HepG2 (cell line): ENCODE results near the gene MEG3. TPM values are rescaled to one million over a fixed set of nuclear protein-coding genes. Genes with fewer than 3 reads are reported as not detected.

Experiments used
- ATAC-seq: fragments of 200-7000 bp; cut with Tn5 transposase; 3 replicates; pipeline ENCODE4 v1.9.1; 2020; ENCODE audit warnings: mild to moderate bottlenecking, moderate library complexity
- BruUV-seq: library from RNA; stranded (reverse); fragments of 400-500 nt; replicated peaks from 2 replicates; lab custom pipeline; 2021; lab: Mats Ljungman, UMichigan
- CTCF ChIA-PET: fragments of 300-600 bp; formaldehyde crosslinking; extraction: SDS; loops from one replicate; lab custom pipeline; 2021; ENCODE audit warnings: low total read pairs, inconsistent platforms, low intra/inter-chr PET ratio; lab: Yijun Ruan, JAX
- POLR2A ChIA-PET: fragments of 350-600 bp; sonication (Branson Sonifier 250); formaldehyde crosslinking; loops from one replicate; lab custom pipeline; 2020; ENCODE audit warnings: antibody characterized with exemption, inconsistent platforms; lab: Yijun Ruan, JAX
- DNase-seq: peaks from one replicate; pipeline ENCODE4 v3.0.0-alpha.2; 2015; ENCODE audit warnings: low spot score
- FAIRE-seq: peaks from 3 replicates; lab custom pipeline; 2011; peaks lifted over from hg19 to GRCh38; lab: Jason Lieb, UNC
- H2AFZ ChIP-seq: one replicate; pipeline ENCODE4 v1.6.1; 2011; ENCODE audit warnings: low read length, inconsistent platforms
- H3K27ac ChIP-seq: fragments of 300-600 bp; 3 replicates; pipeline ENCODE4 v1.8.0; 2011; ENCODE audit warnings: mixed run types, mild to moderate bottlenecking, mixed read lengths, low read length, inconsistent platforms; ENCODE audit not compliant: insufficient read depth; ENCODE audit errors: extremely low read length
- H3K27me3 ChIP-seq, 2 experiments: fragments of 200-600 bp in 1 of 2; 2 replicates in 1 of 2; 3 replicates in 1 of 2; pipeline versions ENCODE4 v1.6.0 to v1.8.0; 2011; ENCODE audit warnings: low read length in 2 of 2, mild to moderate bottlenecking in 2 of 2, moderate library complexity in 2 of 2, inconsistent platforms in 1 of 2; ENCODE audit not compliant: insufficient read depth in 2 of 2, control insufficient read depth in 1 of 2
- H3K36me3 ChIP-seq, 2 experiments: fragments of 200-600 bp in 1 of 2; replicated peaks in 1 of 2; 2 replicates in 1 of 2; 3 replicates in 1 of 2; pipeline versions ENCODE4 v1.5.1 to v1.8.0; 2011; ENCODE audit warnings: low read length in 2 of 2, inconsistent platforms in 1 of 2; ENCODE audit not compliant: insufficient read depth in 2 of 2, control insufficient read depth in 1 of 2
- H3K4me1 ChIP-seq: 2 replicates; pipeline ENCODE4 v1.5.1; 2012; ENCODE audit warnings: low read length, inconsistent platforms; ENCODE audit not compliant: insufficient read depth
- H3K4me2 ChIP-seq: 2 replicates; pipeline ENCODE4 v1.6.0; 2011; ENCODE audit warnings: low read depth, low read length, inconsistent platforms
- H3K4me3 ChIP-seq, 3 experiments: fragments of 200-600 bp in 1 of 3; sonication (generic), shearing (Covaris generic) in 1 of 3; replicated peaks in 1 of 3; 2 replicates each; pipeline ENCODE4 v1.5.1; 2011 to 2016; ENCODE audit warnings: low read length in 3 of 3, inconsistent platforms in 2 of 3, low read depth in 2 of 3, mild to moderate bottlenecking in 2 of 3, control low read depth in 1 of 3, mixed read lengths in 1 of 3; ENCODE audit not compliant: insufficient read depth in 1 of 3
- H3K79me2 ChIP-seq: one replicate; pipeline ENCODE4 v1.6.1; 2011; ENCODE audit warnings: low read length, inconsistent platforms; ENCODE audit not compliant: insufficient read depth
- H3K9ac ChIP-seq: 2 replicates; pipeline ENCODE4 v1.6.0; 2011; ENCODE audit warnings: mild to moderate bottlenecking, low read depth, low read length, inconsistent platforms; ENCODE audit not compliant: insufficient read depth
- H3K9me3 ChIP-seq: 2 replicates; pipeline ENCODE4 v1.5.1; 2012; ENCODE audit warnings: mild to moderate bottlenecking, low read length
- H4K20me1 ChIP-seq: 2 replicates; pipeline ENCODE4 v1.6.0; 2011; ENCODE audit warnings: inconsistent platforms, mild to moderate bottlenecking, low read length, moderate library complexity; ENCODE audit not compliant: insufficient read depth
- FIP1L1 ChIP-seq: fragments of 200-400 bp; formaldehyde crosslinking; IDR thresholded peaks from 2 replicates; pipeline ENCODE4 v1.6.1; 2018; ENCODE audit warnings: low read depth, mild to moderate bottlenecking, low read length, moderate library complexity, borderline replicate concordance; ENCODE audit not compliant: insufficient read depth
- KDM4B ChIP-seq: sonication (generic); formaldehyde crosslinking; IDR thresholded peaks from 2 replicates; pipeline ENCODE4 v1.4.0; 2020; ENCODE audit warnings: missing genetic modification reagents
- MBNL3 ChIP-seq: fragments of 250-450 bp; sonication (Bioruptor Pico); conservative IDR thresholded peaks from 2 replicates; pipeline ENCODE4 v1.8.0; 2022; ENCODE audit warnings: mild to moderate bottlenecking, inconsistent platforms
- MIXL1 ChIP-seq: IDR thresholded peaks from 2 replicates; pipeline ENCODE4 v1.6.1; 2016
- NRL ChIP-seq: sonication (generic); formaldehyde crosslinking; IDR thresholded peaks from 2 replicates; pipeline ENCODE4 v1.5.0; 2020; ENCODE audit warnings: missing genetic modification reagents, mild to moderate bottlenecking, moderate library complexity, borderline replicate concordance
- RXRA ChIP-seq: sonication (generic); formaldehyde crosslinking; IDR thresholded peaks from 2 replicates; pipeline ENCODE4 v1.5.1; 2020; ENCODE audit warnings: missing genetic modification reagents
- YEATS2 ChIP-seq: sonication (generic); formaldehyde crosslinking; IDR thresholded peaks from 2 replicates; pipeline ENCODE4 v1.4.0; 2020; ENCODE audit warnings: missing genetic modification reagents, borderline replicate concordance
- ZBTB7B ChIP-seq: sonication (generic); formaldehyde crosslinking; IDR thresholded peaks from 2 replicates; pipeline ENCODE4 v1.4.0; 2020; ENCODE audit warnings: missing genetic modification reagents
- ZNF224 ChIP-seq: sonication (generic); formaldehyde crosslinking; IDR thresholded peaks from 2 replicates; pipeline ENCODE4 v1.5.0; 2020; ENCODE audit warnings: mild to moderate bottlenecking, missing genetic modification reagents
- ZNF446 ChIP-seq: sonication (generic); formaldehyde crosslinking; IDR thresholded peaks from 2 replicates; pipeline ENCODE4 v1.5.0; 2020; ENCODE audit warnings: mild to moderate bottlenecking, missing genetic modification reagents
- ZNF644 ChIP-seq: IDR thresholded peaks from 2 replicates; pipeline ENCODE4 v1.6.1; 2016; ENCODE audit warnings: low read depth
- ZNF670 ChIP-seq: sonication (generic); formaldehyde crosslinking; IDR thresholded peaks from 2 replicates; pipeline ENCODE4 v1.8.0; 2022; ENCODE audit warnings: mild to moderate bottlenecking, missing genetic modification reagents, borderline replicate concordance
- ZNF790 ChIP-seq: sonication (generic); formaldehyde crosslinking; IDR thresholded peaks from 2 replicates; pipeline ENCODE4 v1.8.0; 2022; ENCODE audit warnings: missing genetic modification reagents, mild to moderate bottlenecking, borderline replicate concordance
- ZSCAN29 ChIP-seq: sonication (generic); formaldehyde crosslinking; conservative IDR thresholded peaks from 2 replicates; pipeline ENCODE4 v1.4.0; 2020; ENCODE audit warnings: mild to moderate bottlenecking, missing genetic modification reagents
- ZSCAN31 ChIP-seq: sonication (generic); formaldehyde crosslinking; IDR thresholded peaks from 2 replicates; pipeline ENCODE4 v1.5.0; 2020; ENCODE audit warnings: low read depth, mild to moderate bottlenecking, missing genetic modification reagents
- WGBS: methylation state at CpG from one replicate; pipeline ENCODE4 v1.1.6; 2017; ENCODE audit warnings: low lambda C conversion rate; 5-methylcytosine and 5-hydroxymethylcytosine counted together
- in situ Hi-C: cut with HindIII; loops from 2 replicates; pipeline ENCODE4 v1.10.0; 2017; ENCODE audit warnings: low pct_unique_long_range_greater_than_20kb; ENCODE audit not compliant: extremely low pct_ligation_motif_present
- intact Hi-C: fragments of 100-400 bp; cut with micrococcal nuclease; formaldehyde crosslinking; loops from one replicate; pipeline ENCODE4 v1.10.0; 2022; ENCODE audit not compliant: unreplicated experiment
- polyA plus RNA-seq, 8 experiments: library from polyadenylated mRNA; depleted of rRNA in 3 of 8; stranded (reverse) in 7 of 8; unstranded in 1 of 8; fragments of >200 nt; fragmentation: Illumina TruSeq in 4 of 8; extraction: Trizol in 4 of 8; gene quantifications; 2 replicates each; pipeline versions ENCODE4 v1.2.1 to v1.2.3, GENCODE V29; 2011 to 2016; ENCODE audit warnings: low read depth in 4 of 8, missing spikeins in 1 of 8, mixed read lengths in 1 of 8; ENCODE audit not compliant: insufficient read depth in 1 of 8
- total RNA-seq, 5 experiments: library from RNA; depleted of rRNA; stranded (reverse); fragments of >200 nt; fragmentation: Illumina TruSeq; extraction: Trizol; gene quantifications; 2 replicates each; pipeline ENCODE4 v1.2.3, GENCODE V29; 2016; ENCODE audit warnings: low read depth in 1 of 5
- TF ChIP-seq, protein P1 (sequence below): sonication (generic); formaldehyde crosslinking; conservative IDR thresholded peaks from 2 replicates; pipeline ENCODE4 v1.8.1; 2023; ENCODE audit warnings: missing genetic modification reagents

Gene MEG3
- total and polyA plus RNA-seq, 2 of the 13 experiments (the other 11 are each of a cell fraction or from before 2014, with no cell fraction given), result 0.17 TPM; not detected in 1

DNA sequence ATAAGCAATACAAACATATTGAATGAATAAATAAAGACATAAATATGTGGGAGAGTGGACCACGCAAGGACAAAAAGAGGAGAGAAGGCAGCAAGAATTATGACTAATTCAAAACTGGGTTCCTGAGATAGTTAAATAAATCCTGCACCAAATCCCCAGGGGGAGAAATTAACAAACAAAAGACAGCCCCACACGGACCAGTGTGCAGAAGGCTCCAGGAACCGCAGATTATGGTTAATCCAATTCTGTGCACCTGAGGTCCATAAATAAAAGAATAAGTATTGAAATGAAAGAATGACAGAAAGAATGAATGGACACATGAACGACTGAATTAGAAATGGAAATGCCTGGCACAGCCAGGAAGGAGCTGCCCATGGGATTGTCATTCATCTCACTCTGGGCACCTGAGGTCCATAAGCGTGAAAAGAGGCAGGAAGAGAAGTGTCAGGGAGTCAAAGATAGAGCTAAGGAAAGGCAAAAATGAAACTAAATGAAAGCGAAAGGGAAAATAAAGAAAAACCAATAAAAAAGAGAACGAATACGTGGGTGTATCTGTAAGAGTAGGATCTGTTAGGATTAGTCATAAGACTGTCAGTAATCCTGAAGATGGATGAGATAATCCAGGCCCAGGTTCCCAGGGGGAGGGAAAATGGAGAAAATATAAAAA lies 23.3 kb downstream of the MEG3 start:
- no peak for DNase-seq
- Histone ChIP-seq H4K20me1 (no peaks in the 10 kb centered on the region), H3K9me3 (no peaks in the 10 kb centered on the region), H3K36me3 (no peaks in the 10 kb centered on the region), H3K79me2 (no peaks in the 10 kb centered on the region), H2AFZ (no peak overlapping the region)
- no peak for ATAC-seq
- no peak for TF ChIP-seq ZNF224 (CRISPR knock-in tag)
- no peak for TF ChIP-seq MIXL1
- TF ChIP-seq, all 625 proteins: peak for 0
- peaks cover 41% of the 10 kb centered on the region for H3K4me1 ChIP-seq
- H3K4me2 ChIP-seq, result no peak overlapping the region
- H3K4me3 ChIP-seq, result no peak overlapping the region
- CTCF ChIA-PET, result no interaction called here
- FAIRE-seq, result no peak
- H3K9ac ChIP-seq, result no peak overlapping the region
- no peaks in the 10 kb centered on the region; a peak in 1 of 5 replicates for H3K27me3 ChIP-seq
- intact Hi-C loops, result no loop called here
- no peak overlapping the region for H3K27ac ChIP-seq
- WGBS, result 82% methylated on average over 8 of the region's 8 CpGs
- POLR2A ChIA-PET, result no interaction called here
- in situ Hi-C loops, result no loop called here
- no TSS peak for BruUV-seq

DNA sequence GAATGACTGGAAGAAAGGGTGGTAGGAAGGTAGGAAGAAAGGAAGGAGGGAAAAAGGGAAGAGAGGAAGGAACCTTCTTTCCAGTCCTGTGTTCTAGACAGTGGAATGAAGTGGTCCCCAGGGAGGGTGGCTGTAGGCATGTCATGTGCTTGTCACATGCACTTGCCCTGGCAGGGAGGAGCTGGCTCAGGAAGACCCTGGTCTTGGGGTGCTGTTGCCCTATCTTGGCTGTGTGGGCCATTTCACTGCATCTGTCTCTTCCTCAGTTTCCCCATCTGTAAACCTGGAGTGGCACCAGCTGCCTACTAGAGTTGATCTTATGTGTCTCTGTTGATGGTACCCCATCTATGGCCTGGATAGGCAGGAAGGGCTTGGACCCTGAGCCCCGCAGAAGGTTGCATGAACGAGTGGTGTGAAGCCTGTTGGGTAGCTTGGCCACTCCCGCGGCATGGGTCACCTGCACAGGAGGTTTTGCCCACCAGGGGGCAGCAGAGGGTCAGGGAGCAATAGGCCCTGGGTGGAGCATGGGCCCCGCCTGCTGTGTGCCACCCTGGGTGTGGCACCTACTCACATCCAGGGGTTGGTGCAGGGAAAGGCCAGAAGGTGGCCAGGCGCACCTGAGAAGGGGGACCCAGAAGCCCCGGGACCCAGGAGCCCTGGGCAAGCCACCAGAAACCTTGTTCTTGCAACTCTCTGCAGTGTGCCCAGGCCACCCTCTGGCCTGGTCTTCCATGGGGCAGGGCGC lies 25.1 kb downstream of the MEG3 start:
- peak overlapping the region; percentile 16; the same call in 1 of the 2 replicates for H3K4me2 ChIP-seq
- in situ Hi-C loops, result no loop called here
- ATAC-seq (peak; percentile 87), DNase-seq (peak; percentile 48), FAIRE-seq (no peak)
- no peaks in the 10 kb centered on the region for H3K79me2 ChIP-seq
- intact Hi-C loops, result loop anchor here (1.0 to 5.0 kb wide), 2 partner anchors 50 to 184 kb away; no protein-coding TSS in a partner anchor
- H3K9ac ChIP-seq, result no peak overlapping the region
- peaks cover 49% of the 10 kb centered on the region for H3K4me1 ChIP-seq
- H3K36me3 ChIP-seq, result no peaks in the 10 kb centered on the region
- 13% methylated on average over 5 of the region's 8 CpGs for WGBS
- H3K27me3 ChIP-seq, result no peaks in the 10 kb centered on the region; a peak in 1 of 5 replicates
- no TSS peak for BruUV-seq
- no peaks in the 10 kb centered on the region for H3K9me3 ChIP-seq
- no peak overlapping the region for H2AFZ ChIP-seq
- no peak overlapping the region for H3K27ac ChIP-seq
- H4K20me1 ChIP-seq, result no peaks in the 10 kb centered on the region
- POLR2A ChIA-PET, result interaction anchor here (0.6 kb wide), 1 partner anchor 101 kb away, joined by 3 read pairs; no protein-coding TSS in a partner anchor
- no peak overlapping the region for H3K4me3 ChIP-seq
- CTCF ChIA-PET, result interaction anchor here (1.2 to 1.4 kb wide), 2 partner anchors 49 to 188 kb away, joined by 7 to 9 read pairs; no protein-coding TSS in a partner anchor
- no peak for TF ChIP-seq ZBTB7B (CRISPR knock-in tag)
- TF ChIP-seq ZNF790 (CRISPR knock-in tag), result no peak
- 0 out of 2 replicates have a peak, but pooled peaks have one; percentile 36 for TF ChIP-seq RXRA (CRISPR knock-in tag)
- TF ChIP-seq KDM4B (CRISPR knock-in tag), result no peak
- TF ChIP-seq MBNL3 (CRISPR knock-in tag), result no peak
- TF ChIP-seq ZNF644, result 0 out of 2 replicates have a peak, but pooled peaks have one; percentile 46
- no peak for TF ChIP-seq NRL (CRISPR knock-in tag)
- no peak for TF ChIP-seq ZSCAN29 (CRISPR knock-in tag)
- TF ChIP-seq ZNF446, result no peak
- TF ChIP-seq YEATS2 (CRISPR knock-in tag), result 0 out of 2 replicates have a peak, but pooled peaks have one; percentile 24
- TF ChIP-seq ZSCAN31, result 0 out of 2 replicates have a peak, but pooled peaks have one; percentile 51
- no peak for TF ChIP-seq ZNF670 (CRISPR knock-in tag)
- no peak for TF ChIP-seq FIP1L1
- TF ChIP-seq, protein P1, sequence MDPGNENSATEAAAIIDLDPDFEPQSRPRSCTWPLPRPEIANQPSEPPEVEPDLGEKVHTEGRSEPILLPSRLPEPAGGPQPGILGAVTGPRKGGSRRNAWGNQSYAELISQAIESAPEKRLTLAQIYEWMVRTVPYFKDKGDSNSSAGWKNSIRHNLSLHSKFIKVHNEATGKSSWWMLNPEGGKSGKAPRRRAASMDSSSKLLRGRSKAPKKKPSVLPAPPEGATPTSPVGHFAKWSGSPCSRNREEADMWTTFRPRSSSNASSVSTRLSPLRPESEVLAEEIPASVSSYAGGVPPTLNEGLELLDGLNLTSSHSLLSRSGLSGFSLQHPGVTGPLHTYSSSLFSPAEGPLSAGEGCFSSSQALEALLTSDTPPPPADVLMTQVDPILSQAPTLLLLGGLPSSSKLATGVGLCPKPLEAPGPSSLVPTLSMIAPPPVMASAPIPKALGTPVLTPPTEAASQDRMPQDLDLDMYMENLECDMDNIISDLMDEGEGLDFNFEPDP (CRISPR knock-in tag), result no peak
